SK-N-DZ (cell line): ENCODE data around the gene HLA-DMA. TPM values are rescaled to one million over a fixed set of nuclear protein-coding genes. Genes with fewer than 3 reads are reported as not detected.

ENCODE experiments used
- DNase-seq: peaks from one replicate; pipeline ENCODE4 v3.0.0-alpha.2; 2015; ENCODE audit warnings: low spot score
- polyA plus RNA-seq, 2 experiments: library from polyadenylated mRNA; depleted of rRNA; stranded (reverse); fragments of >200 nt; gene quantifications; 2 replicates each; pipeline ENCODE4 v1.2.3, GENCODE V29; 2014

Gene HLA-DMA
- 1.9 and 3.1 TPM in 2 replicates for polyA plus RNA-seq (2014; cell fraction: cytosol; rRNA removed)
- 0.62 and 5.1 TPM in 2 replicates for polyA plus RNA-seq (2014; cell fraction: nucleus; rRNA removed)

DNA sequence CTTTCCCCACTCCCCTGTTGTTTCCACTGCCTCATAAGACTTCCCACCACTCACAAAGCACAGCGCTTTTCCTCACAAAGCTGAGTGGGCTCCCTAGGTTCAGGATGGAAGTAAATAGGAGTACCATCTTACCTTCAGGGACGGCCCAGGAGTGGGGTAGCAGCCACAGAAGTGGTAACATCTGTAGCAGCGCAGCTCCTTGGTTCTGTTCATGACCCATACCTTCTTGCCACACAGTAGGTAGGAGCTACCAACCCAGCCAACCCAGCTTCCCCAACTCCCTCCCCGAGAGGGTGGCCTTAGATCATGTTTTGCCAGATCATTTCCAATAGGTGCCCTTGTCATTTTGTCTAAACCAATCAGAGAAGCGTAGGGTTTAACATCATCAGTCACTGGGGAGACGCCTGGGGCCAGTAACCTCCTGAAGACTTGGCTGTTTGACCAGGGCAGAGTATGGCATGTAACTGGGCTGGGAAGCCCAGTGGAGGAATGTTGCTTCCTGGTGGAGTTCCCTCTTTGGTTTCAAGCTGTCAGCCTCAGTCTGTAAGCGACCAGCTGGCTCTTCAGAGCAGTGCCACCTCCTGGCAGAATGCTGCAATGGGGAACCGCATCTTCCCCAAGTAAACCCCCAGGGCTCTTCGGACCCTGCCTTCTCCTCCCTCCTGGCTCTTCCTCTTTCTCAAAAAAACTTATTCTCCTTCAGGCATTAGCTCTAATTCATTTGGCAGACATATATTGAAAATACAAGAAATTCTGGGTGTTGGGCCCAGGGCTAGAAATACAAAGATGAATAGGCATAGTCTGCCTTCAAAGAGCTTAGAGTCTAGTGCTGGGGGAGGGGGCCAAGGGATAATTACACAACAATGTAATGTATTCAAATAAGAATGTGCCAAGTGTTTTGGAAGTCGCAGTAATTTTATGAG lies at the start of gene HLA-DMA:
Gene HLA-DMA, minus strand, starts transcription at position 281 of the 923 bp plus-strand sequence. Its CDS starts 61 bp downstream, at position 220.
- DNase-seq, result peak; percentile 61

DNA sequence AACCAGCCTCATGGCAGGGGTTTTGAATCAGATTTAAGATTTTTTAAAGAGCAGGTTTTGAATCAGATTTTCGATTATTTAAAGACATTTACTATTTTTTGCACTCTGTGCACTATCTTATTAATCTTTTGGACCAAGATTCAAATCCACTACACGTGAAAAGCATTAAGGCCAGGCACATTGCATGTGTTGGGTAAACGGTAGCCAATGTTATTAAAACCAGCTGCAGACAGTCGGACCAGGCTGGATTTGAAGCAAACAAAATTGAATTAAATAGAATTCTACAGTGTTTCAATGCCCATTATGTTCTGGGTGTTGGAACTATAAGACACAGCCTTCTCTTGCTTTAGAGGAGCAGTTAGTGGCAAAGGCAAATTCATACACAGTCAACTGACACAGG lies 48.8 kb upstream of the HLA-DMA start:
- DNase-seq, result no peak

DNA sequence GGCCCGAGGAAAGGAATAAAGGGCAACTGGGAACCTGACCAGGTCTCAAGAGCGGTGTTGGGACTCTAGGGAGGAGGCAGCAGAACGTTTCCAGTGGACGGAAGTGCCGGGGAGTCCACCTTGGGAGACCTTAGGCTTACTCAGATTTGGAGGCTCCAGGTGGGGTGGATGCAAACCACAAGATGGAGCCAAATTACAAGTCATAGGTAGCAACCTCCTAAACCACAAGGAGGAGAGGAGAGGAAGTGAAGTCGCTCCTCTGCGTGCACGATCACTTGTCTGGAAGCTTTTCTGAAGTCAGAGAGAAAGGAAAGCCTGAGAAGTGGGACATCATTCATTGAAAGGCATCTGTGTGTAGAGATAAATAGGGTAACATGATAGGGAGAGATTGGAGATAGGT lies 47.2 kb upstream of the HLA-DMA start:
- DNase-seq, result no peak

GRCh38 chr6:32995448-32995847 lies 42.6 kb upstream of the HLA-DMA start:
- no peak for DNase-seq

GRCh38 chr6:32993363-32993973 lies 40.6 kb upstream of the HLA-DMA start:
- DNase-seq, result no peak

- DNase-seq, result no peak
These were observed 39.1 kb upstream of the HLA-DMA start for GRCh38 chr6:32991972-32992371.

DNA sequence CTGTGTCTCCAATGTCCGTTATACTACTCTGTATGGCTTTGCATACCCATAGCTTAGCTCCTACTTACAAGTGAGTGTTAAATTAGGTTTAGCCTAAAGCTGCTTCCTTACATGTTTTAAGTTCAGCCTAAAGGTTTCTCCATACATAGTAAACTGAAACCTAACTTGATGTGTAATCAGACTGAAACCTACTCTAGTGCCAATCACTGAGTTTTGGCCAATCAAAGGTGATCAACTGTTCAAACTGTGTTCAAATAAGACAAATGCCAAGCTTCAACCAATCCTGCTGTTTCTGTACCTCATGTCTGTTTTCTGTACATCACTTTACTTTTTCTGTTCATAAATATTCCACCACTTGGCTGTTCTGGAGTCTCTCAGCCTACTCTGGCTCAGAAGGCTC lies 36.5 kb upstream of the HLA-DMA start:
- DNase-seq, result no peak

DNA sequence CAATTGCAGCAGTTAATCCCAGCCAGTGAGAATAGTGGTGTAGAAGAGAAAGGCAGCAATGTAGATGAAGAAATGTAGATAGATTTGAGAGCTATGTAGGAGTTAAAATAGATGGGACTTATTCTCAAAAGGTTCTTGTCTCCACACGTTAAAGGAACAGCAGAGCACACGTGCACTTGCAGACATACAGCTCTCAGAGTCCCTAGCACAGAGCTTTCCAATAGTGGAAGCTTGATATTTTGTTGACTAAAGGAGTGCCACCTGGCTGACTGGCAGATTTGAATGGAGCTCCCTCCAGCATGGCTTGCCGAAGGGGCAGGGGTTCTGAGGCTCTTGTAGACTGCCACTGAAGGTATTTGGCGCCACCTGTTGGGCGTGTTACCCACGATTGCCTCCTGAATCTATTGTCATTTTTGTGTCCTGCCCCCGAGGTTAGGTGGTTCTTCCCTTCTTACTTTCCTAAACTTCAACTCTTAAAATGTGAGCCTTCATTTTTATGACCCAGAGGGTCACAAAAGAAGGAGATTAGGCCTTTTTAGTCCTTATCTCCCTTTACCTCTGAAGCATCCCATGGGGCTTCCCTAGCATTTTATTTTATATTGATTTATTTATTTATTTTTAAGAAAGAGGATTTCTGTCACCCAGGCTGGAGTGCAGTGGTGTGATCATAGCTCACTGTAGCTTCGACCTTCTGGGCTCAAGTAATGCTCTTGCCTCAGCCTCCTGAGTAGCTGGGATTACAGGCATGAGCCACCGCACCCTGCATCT lies 31.9 kb upstream of the HLA-DMA start:
- DNase-seq, result peak; percentile 81

- DNase-seq, result no peak
These were observed 31.2 kb upstream of the HLA-DMA start for GRCh38 chr6:32983964-32984621.

- no peak for DNase-seq
These were observed 30.6 kb upstream of the HLA-DMA start for GRCh38 chr6:32983493-32983848.

DNA sequence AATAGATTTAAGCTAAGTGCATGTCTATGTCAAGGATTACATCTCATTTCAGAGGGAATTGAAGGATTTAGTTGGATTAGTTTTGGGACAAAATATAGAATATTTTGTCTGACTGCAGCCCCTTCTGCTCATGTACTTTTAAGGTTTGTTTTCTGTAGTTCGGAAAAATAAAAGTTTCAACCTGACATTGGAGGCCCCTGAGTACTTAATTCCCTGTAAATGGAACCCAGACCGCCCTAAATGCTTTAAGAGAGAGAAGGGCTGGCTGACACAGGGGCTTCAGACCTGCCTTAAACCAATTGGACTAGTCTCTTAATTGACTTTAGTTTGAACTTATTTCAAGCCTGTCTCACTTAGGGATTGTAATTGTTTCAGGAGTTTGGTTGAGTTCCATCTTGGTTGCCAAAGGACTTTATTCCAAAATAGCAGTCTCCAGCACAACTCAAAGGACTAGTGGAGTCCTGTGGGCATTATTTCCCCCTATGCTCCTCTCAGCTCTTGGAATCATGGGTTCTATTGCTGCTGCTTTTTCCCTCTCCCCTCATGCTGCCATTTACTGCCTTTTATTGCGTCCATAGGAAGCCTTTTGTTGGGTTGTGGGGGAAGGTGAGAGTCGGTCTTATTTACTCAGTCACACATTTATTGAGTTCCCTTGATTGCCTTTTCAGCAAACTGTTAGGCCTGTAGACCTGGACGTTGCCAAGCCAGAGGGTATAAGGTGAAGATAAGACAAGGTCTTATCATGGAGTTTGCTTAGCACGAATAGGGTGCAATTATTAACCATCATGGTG lies 30.0 kb upstream of the HLA-DMA start:
- DNase-seq, result no peak

DNA sequence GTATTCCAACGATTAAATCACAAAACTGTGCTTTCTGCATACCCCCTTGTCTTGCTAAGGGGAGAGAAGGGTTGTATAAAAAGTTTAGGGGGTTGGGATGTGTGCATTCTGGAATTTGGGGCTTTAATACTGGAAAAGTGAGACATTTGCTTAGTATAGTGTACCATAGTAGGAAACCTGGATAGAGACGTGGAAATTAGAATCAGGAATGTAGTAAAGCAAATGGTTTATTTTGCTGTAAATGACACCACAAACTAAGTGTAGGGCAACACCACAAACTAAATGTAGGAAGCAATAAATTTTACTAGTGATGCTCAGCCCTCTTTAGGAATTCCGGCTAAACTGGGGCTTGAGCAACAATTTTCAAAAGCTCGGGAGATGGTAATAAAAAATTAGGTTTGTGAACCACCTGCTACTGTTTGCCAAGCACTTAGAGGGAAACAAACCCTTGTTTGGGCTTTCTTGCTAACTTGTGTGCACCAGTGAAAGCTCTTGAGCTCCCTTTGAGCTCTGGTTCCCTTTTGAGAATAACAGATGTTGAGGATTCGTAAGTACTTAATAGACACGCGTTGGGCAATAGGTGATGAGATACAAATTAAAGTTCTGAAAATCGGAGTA lies 29.3 kb upstream of the HLA-DMA start:
- no peak for DNase-seq

- DNase-seq, result no peak
These were observed 27.7 kb upstream of the HLA-DMA start for GRCh38 chr6:32980488-32981038.

- DNase-seq, result no peak
These were observed 27.0 kb upstream of the HLA-DMA start for GRCh38 chr6:32979720-32980487.

DNA sequence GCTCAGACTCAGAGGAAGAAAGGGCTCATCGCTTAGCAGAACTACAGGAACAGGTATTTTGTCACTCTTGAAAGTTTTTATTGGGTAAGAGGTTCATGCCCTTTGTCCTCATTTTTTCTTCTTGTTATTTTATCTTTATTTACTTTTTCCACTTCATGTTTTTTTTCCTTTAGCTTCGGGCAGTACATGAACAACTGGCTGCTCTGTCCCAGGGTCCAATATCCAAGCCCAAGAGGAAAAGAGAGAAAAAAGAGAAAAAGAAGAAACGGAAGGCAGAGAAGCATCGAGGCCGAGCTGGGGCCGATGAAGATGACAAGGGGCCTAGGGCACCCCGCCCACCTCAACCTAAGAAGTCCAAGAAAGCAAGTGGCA lies 25.0 kb upstream of the HLA-DMA start:
- no peak for DNase-seq

DNA sequence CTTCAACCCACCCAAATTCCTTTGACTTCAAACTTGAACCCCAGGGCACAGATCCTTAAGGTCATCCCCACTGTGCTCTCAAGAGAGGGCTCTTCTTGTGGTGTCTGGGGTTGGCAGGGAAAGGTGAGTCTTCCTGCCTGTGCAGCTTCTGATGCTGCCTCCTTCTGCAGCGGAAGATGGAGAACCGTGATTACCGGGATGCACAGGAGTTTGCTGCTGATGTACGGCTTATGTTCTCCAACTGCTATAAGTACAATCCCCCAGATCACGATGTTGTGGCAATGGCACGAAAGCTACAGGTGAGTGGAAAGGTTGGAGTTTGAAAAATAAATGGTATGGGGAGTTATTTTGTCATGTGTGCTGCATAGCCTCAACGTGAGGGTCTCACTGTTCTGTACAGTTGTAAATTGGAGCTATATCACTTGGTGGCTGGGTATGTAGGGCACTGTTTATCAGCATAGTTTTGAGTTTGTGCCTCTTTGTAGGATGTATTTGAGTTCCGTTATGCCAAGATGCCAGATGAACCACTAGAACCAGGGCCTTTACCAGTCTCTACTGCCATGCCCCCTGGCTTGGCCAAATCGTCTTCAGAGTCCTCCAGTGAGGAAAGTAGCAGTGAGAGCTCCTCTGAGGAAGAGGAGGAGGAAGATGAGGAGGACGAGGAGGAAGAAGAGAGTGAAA lies 24.5 kb upstream of the HLA-DMA start:
- no peak for DNase-seq

- no peak for DNase-seq
These were observed 23.6 kb upstream of the HLA-DMA start for GRCh38 chr6:32976334-32977069.

DNA sequence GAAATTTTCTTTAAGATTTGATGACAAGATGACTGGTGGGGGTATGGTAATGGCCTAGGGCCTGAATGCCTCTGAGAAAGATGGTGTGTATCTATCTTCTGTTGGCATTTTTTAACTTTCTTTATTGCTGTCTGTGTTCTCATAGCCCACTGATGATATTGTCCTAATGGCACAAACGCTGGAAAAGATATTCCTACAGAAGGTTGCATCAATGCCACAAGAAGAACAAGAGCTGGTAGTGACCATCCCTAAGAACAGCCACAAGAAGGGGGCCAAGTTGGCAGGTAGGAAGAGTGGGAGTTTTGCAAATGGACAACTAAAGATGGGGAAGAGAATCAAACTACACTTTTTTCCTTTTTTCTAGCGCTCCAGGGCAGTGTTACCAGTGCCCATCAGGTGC lies 23.0 kb upstream of the HLA-DMA start:
- no peak for DNase-seq
